GM18508 (cell line): ENCODE results near the gene PRLR.

ENCODE experiments used
- ATAC-seq: cut with Tn5 transposase; IDR thresholded peaks from one replicate; pipeline ENCODE4 v1.9.1; 2021; ENCODE audit warnings: moderate number of reproducible peaks; ENCODE audit not compliant: insufficient read depth, unreplicated experiment

The PRLR gene

GRCh38 chr5:35237580-35238376 lies 7.5 kb upstream of the PRLR start:
- peak; percentile 77 for ATAC-seq

- ATAC-seq: no peak
Measured at GRCh38 chr5:35236770-35237169, 6.5 kb upstream of the PRLR start.

- ATAC-seq: no peak
Measured at GRCh38 chr5:35233601-35234000, 3.3 kb upstream of the PRLR start.

DNA sequence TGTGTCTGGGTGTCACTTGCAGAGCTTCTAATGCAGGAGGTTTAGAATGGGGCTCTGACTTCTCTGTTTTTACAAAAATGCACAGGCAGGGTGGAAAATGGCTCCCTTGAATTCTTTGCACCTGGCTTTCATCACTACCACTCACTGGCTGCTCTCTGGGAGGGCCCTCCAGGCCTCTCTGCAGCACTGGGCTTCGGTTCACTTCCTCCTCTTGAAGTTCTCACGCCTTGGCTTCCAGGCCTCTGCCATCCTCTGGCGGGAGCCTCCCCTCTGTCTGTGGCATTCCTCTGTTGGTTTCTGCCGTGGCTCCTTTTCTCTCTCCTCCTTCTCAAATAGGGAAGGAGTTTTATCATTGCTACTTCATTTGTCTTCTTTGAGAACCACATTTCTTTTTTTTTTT lies 2.8 kb upstream of the PRLR start:
- ATAC-seq: no peak

DNA sequence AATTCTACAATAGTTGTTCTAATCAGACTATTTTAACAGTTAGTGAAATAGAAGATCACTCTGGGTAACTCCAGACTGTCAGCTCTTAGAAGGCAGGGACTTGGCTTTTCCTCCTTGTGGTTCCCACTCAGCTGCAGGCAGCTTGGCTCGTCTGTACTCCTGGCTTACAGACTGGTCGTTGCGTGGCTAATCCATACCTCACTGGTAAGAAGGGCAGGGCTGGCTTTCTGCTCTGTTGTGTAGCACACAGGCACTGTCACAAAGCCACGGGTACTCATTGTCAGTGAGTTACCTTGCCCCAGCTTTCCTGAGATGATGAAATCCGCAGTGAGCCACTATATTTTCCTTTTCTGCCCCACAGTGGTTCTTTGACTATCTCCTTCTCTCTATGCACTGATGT lies 1.8 kb upstream of the PRLR start:
- no peak for ATAC-seq

DNA sequence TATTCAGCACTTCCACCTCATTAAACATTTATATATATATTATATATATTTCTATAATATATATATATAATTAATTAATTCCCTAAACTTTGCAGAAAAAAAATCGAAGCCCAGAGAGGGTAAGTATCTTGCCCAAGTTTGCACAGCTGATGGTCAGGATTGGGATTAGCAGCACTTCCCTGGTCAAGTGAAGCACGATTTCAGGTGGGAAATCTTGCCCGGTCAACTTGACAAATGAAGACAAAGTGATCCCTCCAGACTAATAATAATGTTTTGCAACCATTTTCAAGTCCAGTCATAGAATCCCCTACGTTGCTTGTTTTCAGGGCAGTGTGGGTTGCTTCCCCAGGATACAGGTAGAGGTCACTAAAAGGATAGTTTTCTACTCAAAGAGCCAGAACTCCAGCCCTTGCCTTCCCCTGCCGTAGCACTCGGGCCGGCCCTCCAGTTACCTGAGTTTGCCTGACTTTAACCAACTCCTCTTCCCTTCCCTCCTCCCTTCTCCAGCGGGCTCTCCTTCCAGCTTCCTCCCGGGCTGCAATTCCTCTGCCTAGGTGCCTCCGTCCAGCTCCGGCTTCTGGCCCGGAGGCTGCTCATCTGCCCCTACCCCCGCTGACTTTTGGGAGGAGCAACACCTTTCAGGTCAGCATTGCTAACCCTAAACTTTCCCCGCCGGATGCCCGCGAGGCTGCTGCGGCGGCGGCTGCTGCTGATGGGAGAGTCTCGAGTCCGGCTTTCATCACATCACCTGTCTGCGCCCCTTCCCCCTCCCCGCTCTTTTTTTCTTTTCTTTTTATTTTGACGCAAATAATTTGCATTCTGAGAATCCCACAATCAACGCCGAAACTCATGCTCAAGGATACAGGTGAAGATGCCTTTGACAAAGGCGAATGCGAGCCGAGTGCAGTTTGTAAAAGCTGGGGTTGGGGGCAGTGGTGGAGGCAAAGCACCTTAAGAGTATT lies 930 bp downstream of the PRLR start:
- peak; percentile 48 for ATAC-seq

DNA sequence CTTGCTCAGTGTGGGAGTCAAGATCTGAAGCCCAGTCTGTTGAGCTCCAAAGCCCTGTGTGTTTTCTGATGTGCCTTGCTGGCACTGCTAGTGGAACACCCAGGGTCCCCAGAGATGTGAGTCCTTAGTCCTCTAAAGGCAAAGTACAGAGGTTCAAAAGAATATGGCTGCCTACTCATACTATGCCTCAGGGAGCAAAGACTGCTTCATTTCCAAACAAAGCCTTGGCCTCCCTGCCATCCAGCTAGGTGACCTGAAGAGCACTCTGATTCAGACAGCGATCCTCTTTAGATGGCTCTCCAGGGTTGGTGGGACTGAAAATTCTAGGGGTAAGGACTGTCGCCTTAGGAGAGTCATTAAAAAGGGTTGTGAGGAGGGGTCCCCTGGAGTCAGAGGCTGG lies 2.0 kb downstream of the PRLR start:
- no peak for ATAC-seq

DNA sequence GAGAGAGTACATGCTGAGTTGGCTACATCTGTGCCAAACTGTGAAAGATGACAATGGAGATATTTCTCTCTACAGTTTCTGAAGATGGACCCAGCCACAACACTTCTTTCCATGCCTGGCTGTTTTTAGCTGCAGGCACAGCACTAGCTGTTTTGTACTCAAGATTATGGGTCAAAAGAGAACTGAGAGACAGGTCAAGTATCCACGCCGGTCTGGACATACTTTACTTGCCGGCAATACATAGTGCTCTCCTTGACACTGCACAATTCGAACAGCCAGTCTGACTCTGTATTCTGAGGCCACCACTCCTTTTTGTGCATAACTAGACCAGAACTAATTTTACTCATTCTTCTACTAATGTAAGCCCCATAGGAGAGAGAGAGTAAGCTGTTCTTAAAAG lies 2.6 kb downstream of the PRLR start:
- no peak for ATAC-seq

DNA sequence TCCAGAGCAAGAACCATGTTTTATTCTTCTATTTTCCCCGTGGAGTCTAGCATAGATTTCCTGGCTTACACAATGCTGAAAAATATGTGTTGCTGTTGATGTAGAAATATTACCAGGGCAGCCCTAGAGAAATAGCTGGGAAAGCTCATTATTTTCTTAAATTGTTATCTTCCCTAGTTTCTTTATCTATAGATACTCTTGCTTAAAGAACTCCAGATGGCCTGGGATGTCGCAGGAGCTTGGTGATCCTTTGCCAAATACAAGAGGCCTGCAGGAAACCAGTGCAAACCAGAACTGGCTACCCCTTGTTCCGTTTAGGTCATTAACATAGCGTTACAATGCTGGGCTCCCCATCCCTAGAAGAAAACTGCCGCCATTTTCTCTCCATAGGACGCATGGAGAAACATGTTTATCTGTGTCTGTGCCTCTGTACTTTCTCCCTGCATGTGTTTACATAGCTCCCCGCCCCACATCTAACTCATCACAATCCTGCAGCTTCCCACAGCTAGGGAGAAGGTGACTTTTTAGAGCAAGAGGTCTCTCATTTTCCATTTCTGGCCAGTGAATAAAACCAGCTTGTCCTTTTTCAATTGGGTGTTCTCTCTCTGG lies 6.4 kb downstream of the PRLR start:
- ATAC-seq: no peak

- no peak for ATAC-seq
Measured at GRCh38 chr5:35220967-35221366, 9.3 kb downstream of the PRLR start.

DNA sequence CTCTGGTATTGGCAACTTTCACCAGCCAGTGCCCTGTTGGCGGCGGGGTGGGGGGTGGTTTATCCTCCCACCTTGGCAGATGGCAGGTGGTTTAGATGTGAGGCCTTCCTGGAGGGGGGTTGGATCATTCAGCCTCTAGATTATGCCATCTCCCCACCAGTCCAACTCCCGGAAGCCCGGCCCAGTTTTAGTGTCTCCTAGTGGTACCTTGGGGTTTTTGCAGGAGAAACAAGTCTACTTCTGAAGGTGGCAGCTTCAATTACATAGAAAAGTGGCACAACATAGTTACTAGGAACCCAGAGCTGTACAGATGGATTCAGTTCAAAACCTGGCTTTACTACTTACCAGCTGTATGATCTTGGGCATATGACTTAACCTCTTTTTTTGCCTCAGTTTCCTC lies 11.3 kb downstream of the PRLR start:
- no peak for ATAC-seq

GRCh38 chr5:35214051-35214450 lies 16.2 kb downstream of the PRLR start:
- ATAC-seq: no peak

- ATAC-seq: no peak
Measured at GRCh38 chr5:35213608-35214007, 16.7 kb downstream of the PRLR start.

DNA sequence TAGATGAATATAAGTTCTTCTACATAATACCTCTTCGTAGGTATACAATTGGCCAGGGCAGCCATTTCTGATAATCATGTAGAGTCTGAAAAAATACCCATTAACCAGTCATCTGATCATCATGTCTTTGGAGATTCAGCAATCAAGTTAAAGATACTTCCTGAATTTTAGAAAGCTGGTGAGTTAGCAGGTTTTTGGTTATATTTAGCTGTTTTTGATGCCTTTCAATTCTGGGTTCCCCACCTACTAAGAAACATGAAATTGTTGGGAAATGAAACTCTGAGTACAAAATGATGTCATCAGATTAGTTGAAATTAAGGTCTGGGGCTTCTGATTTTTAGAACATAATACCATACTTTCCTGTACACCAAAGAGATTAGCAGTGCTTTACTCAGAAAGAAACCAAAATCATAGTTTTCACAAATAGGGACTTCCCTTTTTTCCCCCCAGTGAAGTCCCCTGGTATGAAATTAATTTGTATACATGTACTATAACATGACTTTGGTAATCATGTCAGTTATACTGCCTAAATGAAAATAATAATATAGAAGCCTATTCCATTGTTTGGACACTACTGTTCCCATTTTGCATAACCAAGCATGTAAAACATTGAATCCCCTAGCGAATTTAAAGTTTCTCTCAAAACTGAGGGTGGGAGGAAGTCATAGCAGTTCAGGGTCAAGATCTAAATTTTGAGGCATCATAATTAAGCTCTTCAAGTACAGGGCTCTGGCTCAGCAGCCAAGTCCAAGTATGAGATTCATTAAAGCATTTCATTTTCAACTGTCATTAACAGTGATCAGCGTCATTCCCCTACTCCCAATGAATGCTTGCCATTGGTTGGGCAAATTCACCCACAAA lies 17.9 kb downstream of the PRLR start:
- ATAC-seq: peak; percentile 86

DNA sequence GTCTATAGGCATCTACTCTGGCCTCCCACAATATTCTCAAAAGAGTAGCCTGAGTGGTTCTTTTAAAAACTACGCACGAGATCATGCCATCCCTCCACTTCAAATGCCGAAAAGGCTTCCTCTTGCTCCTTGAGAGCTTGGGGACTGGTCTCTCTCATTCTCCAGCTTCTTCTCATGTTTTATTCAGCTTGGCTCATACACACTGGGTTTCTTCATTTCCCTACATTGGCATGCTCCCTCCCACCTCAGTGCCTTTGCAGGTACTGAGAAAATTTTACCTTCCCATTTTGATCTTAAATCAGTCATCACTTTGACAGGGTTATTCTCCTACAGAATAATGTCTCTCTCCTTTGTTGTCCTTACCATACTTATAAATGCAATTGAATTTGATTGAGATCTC lies 20.4 kb downstream of the PRLR start:
- no peak for ATAC-seq

DNA sequence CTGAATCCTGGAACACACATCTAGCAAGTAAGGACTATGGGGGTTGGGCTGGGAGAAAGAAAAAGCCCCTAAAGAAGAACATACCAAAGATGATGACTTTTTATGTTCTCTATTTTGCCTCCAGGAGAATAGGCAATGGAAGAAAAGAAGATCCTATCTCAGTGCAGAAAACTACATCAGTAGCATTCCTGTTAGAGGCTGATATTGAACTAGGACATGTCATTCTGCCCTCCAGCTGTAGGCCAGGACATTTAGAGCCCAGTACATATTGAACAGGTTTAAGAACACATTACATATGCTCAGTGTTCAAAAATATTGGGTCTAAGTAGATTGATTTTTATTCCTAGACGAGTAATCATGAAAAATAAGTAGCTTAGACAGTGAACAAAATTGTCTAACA lies 24.7 kb downstream of the PRLR start:
- no peak for ATAC-seq

DNA sequence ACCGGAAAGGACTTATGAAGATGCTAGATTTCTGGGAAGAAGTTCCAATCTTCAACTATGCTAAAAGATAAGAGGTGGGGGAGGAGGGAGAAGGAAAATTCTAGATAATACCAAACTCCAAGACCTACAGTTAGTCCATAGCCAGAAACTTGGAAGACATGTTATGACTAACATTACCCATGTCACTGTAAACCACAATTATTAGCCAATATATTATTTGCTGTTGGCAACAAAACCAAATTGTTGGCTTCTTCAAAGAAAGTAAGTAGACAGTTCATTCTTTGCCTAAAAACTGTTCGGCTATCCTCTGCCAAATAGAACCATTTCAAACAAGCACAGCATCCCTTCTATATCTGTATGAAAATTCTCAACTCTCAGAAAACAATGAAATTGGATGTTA lies 25.1 kb downstream of the PRLR start:
- ATAC-seq: no peak

DNA sequence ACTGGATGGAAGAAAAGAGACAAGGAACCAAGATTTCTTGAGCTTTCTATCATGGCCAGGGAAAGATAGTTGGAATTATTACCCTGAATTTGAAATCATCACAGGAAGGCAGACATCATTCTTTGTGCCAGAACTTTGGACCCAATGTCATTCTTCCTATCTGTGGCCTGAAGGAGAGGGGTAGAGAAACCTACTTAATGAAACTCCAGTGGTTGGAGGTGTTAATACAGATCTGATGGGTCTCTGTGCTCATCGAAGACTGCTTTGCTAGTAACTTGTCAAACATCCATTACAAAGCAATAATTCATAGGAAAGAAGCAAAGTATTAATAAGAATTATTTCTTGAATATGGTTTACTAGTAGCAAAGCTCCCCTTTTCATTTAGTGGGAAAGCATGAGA lies 26.9 kb downstream of the PRLR start:
- no peak for ATAC-seq

GRCh38 chr5:35202319-35203111 lies 27.8 kb downstream of the PRLR start:
- peak; percentile 69 for ATAC-seq
